ENCODE measurements around the gene INO80. TPM values are rescaled to one million over a fixed set of nuclear protein-coding genes. Genes with fewer than 3 reads are reported as not detected.

The INO80 gene
- total RNA-seq, 1 donor = 24.9 TPM

- TF ChIP-seq CTCF (IDR thresholded peaks at IDR 0.05; ENCODE audit: insufficient read depth, low read length) = no peak
- H3K4me3 ChIP-seq (ENCODE audit: low read depth, low read length) = no peak overlapping the region
- no peak for DNase-seq (ENCODE audit: low read depth)
Observed at GRCh38 chr15:40958723-40959122, 157.4 kb downstream of the INO80 start.

- no peak for DNase-seq (ENCODE audit: low read depth)
- no peak overlapping the region for H3K4me3 ChIP-seq (ENCODE audit: low read depth, low read length)
- TF ChIP-seq CTCF (IDR thresholded peaks at IDR 0.05; ENCODE audit: insufficient read depth, low read length) = no peak
Observed at GRCh38 chr15:40958146-40958545, 157.9 kb downstream of the INO80 start.

- no peak for TF ChIP-seq CTCF (IDR thresholded peaks at IDR 0.05; ENCODE audit: insufficient read depth, low read length)
- H3K4me3 ChIP-seq (ENCODE audit: low read depth, low read length) = no peak overlapping the region
- peak; percentile 19 for DNase-seq (ENCODE audit: low read depth)
Observed at GRCh38 chr15:40957581-40958051, 158.5 kb downstream of the INO80 start.

- no peak for TF ChIP-seq CTCF (IDR thresholded peaks at IDR 0.05; ENCODE audit: insufficient read depth, low read length)
- no peak for DNase-seq (ENCODE audit: low read depth)
- H3K4me3 ChIP-seq (ENCODE audit: low read depth, low read length) = no peak overlapping the region
Observed at GRCh38 chr15:40957041-40957555, 159.0 kb downstream of the INO80 start.

- DNase-seq (ENCODE audit: low read depth) = no peak
- no peak for TF ChIP-seq CTCF (IDR thresholded peaks at IDR 0.05; ENCODE audit: insufficient read depth, low read length)
- H3K4me3 ChIP-seq (ENCODE audit: low read depth, low read length) = peak overlapping the region; percentile 9
Observed at GRCh38 chr15:40956541-40956982, 159.5 kb downstream of the INO80 start.

- no peak for DNase-seq (ENCODE audit: low read depth)
- peak overlapping the region; percentile 32 for H3K4me3 ChIP-seq (ENCODE audit: low read depth, low read length)
- TF ChIP-seq CTCF (IDR thresholded peaks at IDR 0.05; ENCODE audit: insufficient read depth, low read length) = no peak
Observed at GRCh38 chr15:40955930-40956540, 160.0 kb downstream of the INO80 start.
